ENCODE measurements around the gene TMTC1. TPM values are rescaled to one million over a fixed set of nuclear protein-coding genes. Genes with fewer than 3 reads are reported as not detected.

TMTC1 gene
- total RNA-seq, 3 donors from 2014 or later (not counting 1 experiment from before 2014, with no cell fraction given), result 0.18 to 2.0 (median 0.50) TPM

GRCh38 chr12:29649722-29650121 lies 134.0 kb downstream of the TMTC1 start:
- Mint-ChIP-seq H3K36me3 (no peaks in the 10 kb centered on the region), H3K4me1 (no peaks in the 10 kb centered on the region), H3K27me3 (ENCODE audit: low read depth in 2 of 2) (no peaks in the 10 kb centered on the region), H3K4me3 (no peak overlapping the region), H3K27ac (no peak overlapping the region), H3K9me3 (peaks cover 0 to 2% of the 10 kb centered on the region in 2 donors)
- Histone ChIP-seq H3K4me1 (ENCODE audit: control insufficient read depth, insufficient read depth, low read length) (no peaks in the 10 kb centered on the region), H3K9me3 (ENCODE audit: control insufficient read depth, insufficient read depth, low read length) (no peaks in the 10 kb centered on the region), H3K27ac (ENCODE audit: low read length) (no peak overlapping the region), H3K4me3 (ENCODE audit: low read length) (no peak overlapping the region), H3K36me3 (ENCODE audit: control insufficient read depth, insufficient read depth, low read length) (no peaks in the 10 kb centered on the region), H3K27me3 (ENCODE audit: control insufficient read depth, insufficient read depth, low read length) (no peaks in the 10 kb centered on the region)
- intact Hi-C loops (cut with micrococcal nuclease), result no loop called here
- no peak for DNase-seq
- ATAC-seq, result no peak
- TF ChIP-seq CTCF (IDR thresholded peaks at IDR 0.05), result no peak
- 100% methylated on average over 1 of the region's 2 CpGs for WGBS (ENCODE audit: insufficient coverage)

- H3K4me1 Mint-ChIP-seq, result no peaks in the 10 kb centered on the region
- H3K27ac ChIP-seq (ENCODE audit: low read length), result no peak overlapping the region
- WGBS (ENCODE audit: insufficient coverage), result 95% methylated on average over 1 of the region's 1 CpG
Measured at GRCh38 chr12:29644536-29645162, 139.1 kb downstream of the TMTC1 start.

GRCh38 chr12:29640589-29641345 lies 143.0 kb downstream of the TMTC1 start:
- Histone ChIP-seq H3K36me3 (ENCODE audit: control insufficient read depth, insufficient read depth, low read length) (no peaks in the 10 kb centered on the region), H3K4me3 (ENCODE audit: low read length) (no peak overlapping the region), H3K27me3 (ENCODE audit: control insufficient read depth, insufficient read depth, low read length) (no peaks in the 10 kb centered on the region), H3K27ac (ENCODE audit: low read length) (no peak overlapping the region), H3K4me1 (ENCODE audit: control insufficient read depth, insufficient read depth, low read length) (no peaks in the 10 kb centered on the region), H3K9me3 (ENCODE audit: control insufficient read depth, insufficient read depth, low read length) (no peaks in the 10 kb centered on the region)
- Mint-ChIP-seq H3K4me1 (no peaks in the 10 kb centered on the region), H3K27ac (no peak overlapping the region), H3K36me3 (no peaks in the 10 kb centered on the region), H3K9me3 (peaks cover 0 to 3% of the 10 kb centered on the region in 2 donors), H3K27me3 (ENCODE audit: low read depth in 2 of 2) (no peaks in the 10 kb centered on the region), H3K4me3 (no peak overlapping the region)
- intact Hi-C loops (cut with micrococcal nuclease), result no loop called here
- WGBS (ENCODE audit: insufficient coverage), result 89% methylated on average over 13 of the region's 13 CpGs
- ATAC-seq (no peak), DNase-seq (no peak)
- no peak for TF ChIP-seq CTCF (IDR thresholded peaks at IDR 0.05)

More at GRCh38 chr12:29644536-29645162, 139.1 kb downstream of the TMTC1 start:
- Mint-ChIP-seq H3K27me3 (ENCODE audit: low read depth in 2 of 2) (no peaks in the 10 kb centered on the region), H3K27ac (no peak overlapping the region), H3K36me3 (no peaks in the 10 kb centered on the region), H3K4me3 (no peak overlapping the region), H3K9me3 (no peaks in the 10 kb centered on the region)
- Histone ChIP-seq H3K4me3 (ENCODE audit: low read length) (no peak overlapping the region), H3K36me3 (ENCODE audit: control insufficient read depth, insufficient read depth, low read length) (no peaks in the 10 kb centered on the region), H3K4me1 (ENCODE audit: control insufficient read depth, insufficient read depth, low read length) (no peaks in the 10 kb centered on the region), H3K27me3 (ENCODE audit: control insufficient read depth, insufficient read depth, low read length) (no peaks in the 10 kb centered on the region), H3K9me3 (ENCODE audit: control insufficient read depth, insufficient read depth, low read length) (no peaks in the 10 kb centered on the region)
- intact Hi-C loops (cut with micrococcal nuclease), result no loop called here
- peak in 1 of 3 donors; percentile 21 for ATAC-seq
- no peak for TF ChIP-seq CTCF (IDR thresholded peaks at IDR 0.05)
- DNase-seq, result no peak
